Lower leg skin (tissue), 4 donors: ENCODE data around the gene GBP3. TPM values are rescaled to one million over a fixed set of nuclear protein-coding genes. Genes with fewer than 3 reads are reported as not detected.

Experiments used
- DNase-seq, 2 donors: peaks; one replicate each; pipeline ENCODE4 v3.0.0-alpha.2; 2019; ENCODE audit warnings: low spot score in 2 of 2
- H3K4me3 ChIP-seq: fragments of 200-600 bp; sonication (generic); 2 replicates; pipeline ENCODE4 v1.5.1; 2017; ENCODE audit warnings: mild to moderate bottlenecking, low read depth; ENCODE audit not compliant: poor library complexity, severe bottlenecking
- CTCF ChIP-seq, 3 donors: fragments of 450-650 bp; IDR thresholded peaks; one replicate each; pipeline ENCODE4 v1.5.1; 2016; ENCODE audit warnings: antibody characterized with exemption in 3 of 3, mild to moderate bottlenecking in 3 of 3, moderate library complexity in 2 of 3
- POLR2A ChIP-seq, 2 donors: fragments of 450-650 bp; IDR thresholded peaks; one replicate each; pipeline ENCODE4 v1.6.1; 2016 to 2017; ENCODE audit warnings: antibody characterized with exemption in 2 of 2, mild to moderate bottlenecking in 1 of 2, moderate library complexity in 1 of 2
- WGBS, 2 donors: methylation state at CpG; one replicate each; pipeline ENCODE4 v1.1.5; 2018; 5-methylcytosine and 5-hydroxymethylcytosine counted together
- intact Hi-C: fragments of 100-400 bp; cut with DNase I; formaldehyde crosslinking; loops from one replicate; pipeline ENCODE4 v1.15.0; 2023; ENCODE audit warnings: low total_unique reads
- total RNA-seq, 4 donors: library from RNA; depleted of rRNA; stranded (reverse); fragments of >200 nt; gene quantifications; one replicate each; pipeline ENCODE4 v1.1.0, GENCODE V29; 2016

GBP3 gene
- total RNA-seq = 10 to 100 TPM in 1 of 4 donors, 1 to 10 TPM in 3; 5.6 to 16.2 (median 8.3) TPM

- WGBS, 2 donors = 10 to 11% methylated on average over 5 of the region's 5 CpGs
- H3K4me3 ChIP-seq = no peak within 1 kb of the TSS
- DNase-seq = no peak
- intact Hi-C loops = no loop called here
- TF ChIP-seq POLR2A (IDR thresholded peaks at IDR 0.05) (no peak), CTCF (IDR thresholded peaks at IDR 0.05) (no peak)
These were observed at the start of gene GBP3 for GRCh38 chr1:89022167-89022959. GBP3 (minus strand) TSS chr1:89022866; CDS start chr1:89020721, 2,145 bp downstream.

GRCh38 chr1:89070509-89070908 is 47.8 kb upstream of the GBP3 start:
- intact Hi-C loops = no loop called here

GRCh38 chr1:89069951-89070350 is 47.3 kb upstream of the GBP3 start:
- WGBS, 2 donors = 43 to 61% methylated on average over 2 of the region's 2 CpGs
- TF ChIP-seq POLR2A (IDR thresholded peaks at IDR 0.05) = no peak
- TF ChIP-seq CTCF (IDR thresholded peaks at IDR 0.05) = no peak
- no peak for DNase-seq
- intact Hi-C loops = no loop called here
- no peak overlapping the region for H3K4me3 ChIP-seq

More at GRCh38 chr1:89070509-89070908, 47.8 kb upstream of the GBP3 start:
- 83% methylated on average over 1 of the region's 1 CpG for WGBS, 2 donors
- DNase-seq = no peak
- H3K4me3 ChIP-seq = no peak overlapping the region
- TF ChIP-seq POLR2A (IDR thresholded peaks at IDR 0.05) (no peak), CTCF (IDR thresholded peaks at IDR 0.05) (no peak)

- no peak overlapping the region for H3K4me3 ChIP-seq
- no peak for TF ChIP-seq CTCF (IDR thresholded peaks at IDR 0.05)
- TF ChIP-seq POLR2A (IDR thresholded peaks at IDR 0.05) = no peak
- no peak for DNase-seq
- intact Hi-C loops = no loop called here
These were observed 45.6 kb upstream of the GBP3 start for GRCh38 chr1:89068291-89068690.

- peak within 1 kb of the TSS; percentile 24 for H3K4me3 ChIP-seq
- intact Hi-C loops = no loop called here
- WGBS, 2 donors = 20 to 24% methylated on average over 4 of the region's 4 CpGs
- DNase-seq = peak in 1 of 2 donors; percentile 43
- TF ChIP-seq CTCF (IDR thresholded peaks at IDR 0.05) (no peak), POLR2A (IDR thresholded peaks at IDR 0.05) (no peak)
These were observed 42.6 kb upstream of the GBP3 start, which contains the start of gene GBP1 for GRCh38 chr1:89065079-89065868. GBP1 (minus strand) TSS chr1:89065208; CDS start chr1:89063234, 1,974 bp downstream.
